ENCODE results near the gene CBR1. TPM values are rescaled to one million over a fixed set of nuclear protein-coding genes. Genes with fewer than 3 reads are reported as not detected.

Gene CBR1
- total and polyA plus RNA-seq, 2 of the 13 experiments (the other 11 are each of a cell fraction or from before 2014, with no cell fraction given), result 33.7 to 38.7 TPM

- TF ChIP-seq ZBTB39 (CRISPR knock-in tag; IDR thresholded peaks at IDR 0.05) (no peak), NFAT5 (CRISPR knock-in tag; IDR thresholded peaks at IDR 0.05) (no peak), NONO (IDR thresholded peaks at IDR 0.05) (no peak), NONO (CRISPR knock-in tag; conservative IDR thresholded peaks at IDR 0.05) (0 out of 2 replicates have a peak, but pooled peaks have one; percentile 12), KDM2A (CRISPR knock-in tag; IDR thresholded peaks at IDR 0.05; ENCODE audit: borderline replicate concordance, low read depth) (0 out of 2 replicates have a peak, but pooled peaks have one; percentile 39), THAP11 (CRISPR knock-in tag; IDR thresholded peaks at IDR 0.05) (0 out of 2 replicates have a peak, but pooled peaks have one; percentile 28), ADNP (CRISPR knock-in tag; IDR thresholded peaks at IDR 0.05) (no peak; the same call in 1 of the 2 replicates), ZIK1 (CRISPR knock-in tag; IDR thresholded peaks at IDR 0.05; ENCODE audit: borderline replicate concordance, low read depth) (peak; percentile 72; the same call in 1 of the 2 replicates), CHD2 (IDR thresholded peaks at IDR 0.05; ENCODE audit: low read depth, low read length) (no peak), AHDC1 (CRISPR knock-in tag; IDR thresholded peaks at IDR 0.05; ENCODE audit: borderline replicate concordance) (0 out of 2 replicates have a peak, but pooled peaks have one; percentile 20), SALL1 (CRISPR knock-in tag; IDR thresholded peaks at IDR 0.05) (peak; percentile 71), RFXAP (CRISPR knock-in tag; IDR thresholded peaks at IDR 0.05; ENCODE audit: borderline replicate concordance) (0 out of 2 replicates have a peak, but pooled peaks have one; percentile 54), ZBTB34 (CRISPR knock-in tag; IDR thresholded peaks at IDR 0.05) (no peak)
These were observed at the start of gene CBR1 (continued) for GRCh38 chr21:36069713-36070583.
